Testis (tissue), 2 donors: Measurements from ENCODE around the gene HSPA6.

Source experiments
- POLR2A ChIP-seq: fragments of 450-650 bp; IDR thresholded peaks from one replicate; pipeline ENCODE4 v1.6.1; 2017; ENCODE audit warnings: antibody characterized with exemption, mild to moderate bottlenecking, moderate library complexity
- TF ChIP-seq, protein P1 (sequence below), 3 experiments: fragments of 450-650 bp in 2 of 3; fragments of 200-600 bp in 1 of 3; sonication (generic) in 1 of 3; IDR thresholded peaks; one replicate each; pipeline ENCODE4 v1.5.1; 2016 to 2019; ENCODE audit warnings: antibody characterized with exemption in 3 of 3, mild to moderate bottlenecking in 2 of 3, moderate library complexity in 1 of 3

DNA sequence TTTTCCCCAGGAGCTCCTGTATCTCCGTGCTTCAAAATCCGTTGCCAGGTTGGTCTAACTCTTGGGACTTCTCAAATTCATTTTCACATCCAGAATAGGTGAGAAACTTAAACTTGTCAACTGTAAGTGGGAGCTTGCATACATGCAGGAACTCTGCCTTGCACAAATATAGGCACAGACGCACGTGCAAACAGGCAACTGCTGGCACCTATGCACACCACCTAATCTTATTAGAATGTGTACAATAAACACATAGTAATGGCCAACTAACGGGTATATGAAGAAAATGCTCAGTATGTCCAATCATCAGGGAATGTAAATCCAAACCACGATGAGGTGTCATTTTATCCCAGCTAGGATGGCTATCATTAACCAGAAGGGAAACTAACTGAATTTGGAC, 41.7 kb upstream of the HSPA6 start:
- TF ChIP-seq POLR2A, result no peak
- TF ChIP-seq, protein P1, sequence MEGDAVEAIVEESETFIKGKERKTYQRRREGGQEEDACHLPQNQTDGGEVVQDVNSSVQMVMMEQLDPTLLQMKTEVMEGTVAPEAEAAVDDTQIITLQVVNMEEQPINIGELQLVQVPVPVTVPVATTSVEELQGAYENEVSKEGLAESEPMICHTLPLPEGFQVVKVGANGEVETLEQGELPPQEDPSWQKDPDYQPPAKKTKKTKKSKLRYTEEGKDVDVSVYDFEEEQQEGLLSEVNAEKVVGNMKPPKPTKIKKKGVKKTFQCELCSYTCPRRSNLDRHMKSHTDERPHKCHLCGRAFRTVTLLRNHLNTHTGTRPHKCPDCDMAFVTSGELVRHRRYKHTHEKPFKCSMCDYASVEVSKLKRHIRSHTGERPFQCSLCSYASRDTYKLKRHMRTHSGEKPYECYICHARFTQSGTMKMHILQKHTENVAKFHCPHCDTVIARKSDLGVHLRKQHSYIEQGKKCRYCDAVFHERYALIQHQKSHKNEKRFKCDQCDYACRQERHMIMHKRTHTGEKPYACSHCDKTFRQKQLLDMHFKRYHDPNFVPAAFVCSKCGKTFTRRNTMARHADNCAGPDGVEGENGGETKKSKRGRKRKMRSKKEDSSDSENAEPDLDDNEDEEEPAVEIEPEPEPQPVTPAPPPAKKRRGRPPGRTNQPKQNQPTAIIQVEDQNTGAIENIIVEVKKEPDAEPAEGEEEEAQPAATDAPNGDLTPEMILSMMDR (IDR thresholded peaks at IDR 0.05), result no peak
